HG02623 (cell line): Measurements from ENCODE around the gene HOXC5.
"Not testable (repeated sequence)": the region's sequence is repeated elsewhere in the genome, so short reads cannot be mapped to it uniquely, and the experiment has no call there.

ENCODE experiments used
- ATAC-seq: cut with Tn5 transposase; IDR thresholded peaks from one replicate; pipeline ENCODE4 v1.9.1; 2021; ENCODE audit warnings: moderate library complexity; ENCODE audit not compliant: unreplicated experiment

HOXC5 gene

DNA sequence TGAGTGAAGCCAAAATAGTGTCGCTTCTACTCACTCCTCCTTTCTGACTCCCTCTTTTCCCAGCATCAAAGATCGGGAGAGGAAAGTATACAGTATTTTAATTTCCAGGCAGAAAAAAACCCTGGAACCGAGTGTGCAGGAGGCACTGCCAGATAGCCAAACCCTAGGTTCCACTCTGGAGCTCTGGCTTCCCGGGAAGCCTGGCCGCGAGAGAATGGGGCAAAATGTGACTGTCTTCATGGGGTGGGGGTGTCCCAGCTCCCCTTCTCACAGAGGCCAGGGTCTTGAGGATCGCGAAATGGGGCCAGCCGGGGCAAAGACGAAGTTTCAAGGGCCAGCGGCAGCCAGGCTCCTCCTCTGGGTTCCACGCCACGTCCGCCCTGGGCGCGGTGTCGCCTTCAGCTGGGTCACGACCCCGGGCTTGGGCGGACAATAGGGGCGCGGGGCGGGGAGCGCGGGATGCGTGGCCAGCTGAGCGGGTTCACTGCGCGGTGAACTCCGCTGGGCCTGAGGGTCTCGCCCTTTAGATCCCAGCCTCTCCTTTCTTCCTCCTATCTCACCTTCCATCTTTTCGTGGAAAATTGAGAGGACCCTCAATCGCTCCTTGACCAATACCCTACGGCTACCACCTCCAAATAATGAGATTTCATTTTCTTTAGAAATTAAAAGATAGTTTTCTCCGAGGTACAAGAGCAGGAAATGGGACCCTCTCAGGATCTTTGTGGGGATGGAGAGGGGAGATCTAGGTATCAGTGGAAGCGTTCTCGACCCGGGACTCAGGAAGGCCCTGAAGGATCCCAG lies 27.5 kb downstream of the HOXC5 start:
- ATAC-seq, result no peak

DNA sequence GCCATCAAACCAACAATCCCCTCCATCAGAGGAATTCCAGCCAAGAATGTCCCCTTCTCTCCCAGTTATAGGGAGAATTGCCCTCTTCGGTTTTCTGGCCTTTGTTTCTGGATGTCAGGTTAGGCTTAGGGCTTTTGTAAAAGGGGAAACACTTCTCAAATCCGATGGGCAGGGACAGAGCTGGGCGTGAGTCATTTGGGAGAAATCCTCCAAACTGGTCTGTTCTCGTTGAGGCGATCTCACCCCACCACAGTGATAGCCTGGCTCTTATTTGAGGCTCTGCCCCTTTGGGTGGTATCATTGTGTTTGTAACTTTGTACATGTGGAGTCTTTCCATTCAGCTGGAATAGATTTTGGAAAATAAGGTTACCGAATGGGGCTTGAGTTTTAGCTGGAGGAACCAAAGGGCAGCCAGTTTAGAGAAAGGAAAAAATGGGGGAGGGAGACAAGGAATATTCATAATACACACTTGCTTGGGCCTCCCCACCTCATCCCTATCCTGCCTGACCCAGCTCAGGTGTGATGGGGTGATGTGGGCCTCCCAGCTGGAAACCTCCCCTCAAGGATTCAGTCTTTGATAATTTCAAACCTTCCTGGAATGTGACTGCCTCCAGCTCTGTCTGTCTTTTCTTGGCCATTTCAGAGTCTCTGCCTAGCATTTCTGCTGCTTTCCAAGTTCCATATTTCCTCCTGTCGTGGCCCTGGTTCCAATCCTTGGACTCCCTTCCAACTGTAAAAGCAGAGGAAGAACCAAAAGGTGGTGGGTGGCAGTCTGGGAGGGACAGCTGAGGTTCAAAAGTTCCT lies 28.3 kb downstream of the HOXC5 start:
- ATAC-seq, result no peak

DNA sequence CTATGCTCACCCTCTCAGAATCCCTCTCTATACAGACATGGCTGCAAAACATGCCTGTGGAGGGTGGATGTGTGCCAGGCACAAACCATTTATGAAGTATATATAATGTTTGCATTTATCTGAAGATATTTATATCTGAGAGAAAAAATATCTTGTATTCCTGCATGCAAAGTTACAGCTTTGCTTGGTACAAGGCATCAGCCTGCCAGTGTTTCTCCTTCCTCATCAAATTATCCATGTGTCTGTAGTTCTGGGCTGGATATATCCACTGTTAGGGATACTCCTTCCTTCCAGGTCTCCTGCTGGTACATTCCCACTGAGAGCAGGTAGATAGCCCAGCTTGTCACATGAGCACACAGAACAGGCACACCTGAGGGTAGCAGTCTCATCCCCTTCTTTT lies 32.8 kb downstream of the HOXC5 start:
- ATAC-seq, result no peak

DNA sequence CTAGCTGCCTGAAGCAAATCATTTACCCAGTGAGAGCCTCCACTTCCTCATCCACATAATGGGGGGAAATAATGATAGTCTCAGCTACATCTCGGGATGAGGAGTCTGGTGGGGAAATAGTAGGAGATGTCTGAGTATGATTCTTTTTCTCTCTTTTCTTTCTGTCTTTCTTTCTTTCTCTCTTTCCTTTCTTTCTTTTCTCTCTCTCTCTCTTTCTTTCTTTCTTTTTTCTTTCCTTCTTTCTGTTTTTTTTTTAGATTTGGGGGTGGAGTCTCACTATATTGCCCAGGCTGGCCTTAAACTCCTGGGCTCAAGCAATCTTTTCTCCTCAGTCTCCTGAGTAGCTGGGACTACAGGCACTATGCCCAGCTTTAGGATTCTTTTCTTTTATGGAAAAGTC lies 33.6 kb downstream of the HOXC5 start:
- no peak for ATAC-seq

DNA sequence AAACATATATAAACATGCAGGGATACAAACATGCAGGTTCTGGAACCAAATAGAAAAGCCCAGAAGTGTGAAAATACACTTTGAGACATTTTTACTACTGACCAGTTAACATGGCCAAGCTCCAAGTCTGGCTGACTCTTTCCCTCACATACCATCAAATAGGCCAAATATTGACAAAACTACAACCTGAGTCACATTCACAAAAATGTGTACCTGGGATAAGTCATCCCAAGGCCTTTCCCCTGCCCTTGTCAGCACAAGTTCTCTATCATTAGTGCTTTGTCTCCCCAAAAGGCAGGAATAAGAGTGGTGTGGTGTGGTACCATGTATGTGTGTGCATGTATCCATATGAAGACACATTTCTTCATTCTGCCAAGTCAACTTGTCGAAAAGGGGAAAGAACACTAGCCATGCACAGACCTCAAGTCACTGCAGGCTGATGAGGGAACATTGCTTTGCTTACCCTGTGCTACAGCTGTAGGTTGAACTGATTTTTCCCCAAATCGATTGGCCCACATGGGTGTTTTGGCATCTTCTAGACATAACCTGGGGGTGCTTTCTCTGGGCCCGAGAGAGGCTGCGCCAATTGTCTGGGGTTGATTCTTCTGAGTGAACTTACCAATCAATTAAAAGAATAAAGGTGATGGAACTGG lies 35.7 kb downstream of the HOXC5 start:
- ATAC-seq, result no peak

DNA sequence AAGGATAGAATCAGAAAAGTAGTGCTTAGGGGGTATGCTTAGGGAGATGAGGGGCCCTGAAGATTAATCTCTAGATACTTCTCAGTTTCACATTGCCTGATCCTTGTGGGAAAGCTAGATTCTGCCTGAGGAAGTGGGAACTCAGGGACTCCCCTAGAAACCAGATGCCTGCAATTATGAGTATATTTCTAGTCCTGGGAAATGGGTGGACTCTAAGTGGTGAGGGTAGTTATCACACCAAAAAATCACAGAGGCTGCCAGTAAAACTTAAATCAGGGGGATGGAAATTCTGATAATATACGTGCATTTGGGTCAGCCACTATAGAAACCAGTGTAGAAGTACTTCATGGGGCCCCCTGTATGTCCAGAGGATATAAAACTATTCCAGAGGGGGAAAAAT lies 39.1 kb downstream of the HOXC5 start:
- no peak for ATAC-seq

DNA sequence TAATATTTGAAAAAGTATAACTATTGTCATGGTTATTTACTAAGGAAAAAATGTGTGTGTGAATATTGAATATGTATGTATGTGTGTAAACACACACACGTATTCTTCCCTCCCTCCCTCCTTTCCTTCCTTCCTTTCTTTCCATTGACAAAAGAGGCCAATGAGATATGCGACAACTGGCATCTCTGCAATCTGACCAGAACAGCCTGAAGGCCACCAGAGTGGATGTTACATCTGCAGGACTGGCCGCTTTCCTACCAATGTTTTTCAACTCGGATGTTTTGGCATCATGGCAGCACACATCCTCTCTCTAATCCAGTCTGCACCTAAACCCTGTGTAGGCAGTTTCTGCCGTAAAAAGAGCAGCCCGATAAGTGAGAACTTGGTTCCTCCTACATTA lies 41.5 kb downstream of the HOXC5 start:
- ATAC-seq, result no peak

DNA sequence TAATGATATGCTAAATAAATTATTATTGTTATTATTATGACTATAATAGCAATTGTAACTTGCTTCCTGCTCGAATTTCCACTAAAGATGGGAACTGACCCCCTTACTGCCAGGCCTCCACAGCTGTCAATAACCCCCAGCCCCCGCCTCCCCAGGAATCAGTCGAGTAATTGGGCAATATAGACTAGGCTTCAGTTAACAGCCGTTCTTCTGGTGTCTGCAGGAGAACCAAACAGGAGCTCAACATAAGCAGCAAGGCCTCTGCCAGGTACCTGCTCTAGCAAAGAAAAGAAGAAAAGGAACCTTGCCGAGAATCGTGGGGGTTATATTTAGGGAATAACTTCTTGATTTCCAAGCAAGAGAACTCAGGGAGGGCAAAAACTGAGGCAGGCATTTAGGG lies 42.6 kb downstream of the HOXC5 start:
- ATAC-seq, result no peak

DNA sequence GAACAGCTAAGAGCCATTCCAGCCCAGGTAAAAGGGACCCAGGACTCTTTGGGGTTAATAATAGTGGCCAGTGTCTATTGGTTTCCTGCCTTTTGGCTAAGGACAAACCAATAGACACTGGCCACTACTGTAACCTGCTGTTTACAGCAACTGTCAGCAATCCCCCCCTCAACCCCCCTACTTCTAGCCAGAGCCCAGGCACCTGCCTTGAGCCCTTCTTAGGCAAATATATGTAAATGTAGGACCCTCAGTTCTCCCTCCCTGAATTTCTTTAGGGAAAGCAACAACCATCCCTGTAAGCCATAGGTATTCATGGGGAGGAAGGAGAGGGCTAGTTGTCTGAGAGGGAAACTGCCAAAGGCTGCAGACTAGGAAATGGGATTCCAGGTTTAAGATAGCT lies 43.1 kb downstream of the HOXC5 start:
- ATAC-seq, result no peak

DNA sequence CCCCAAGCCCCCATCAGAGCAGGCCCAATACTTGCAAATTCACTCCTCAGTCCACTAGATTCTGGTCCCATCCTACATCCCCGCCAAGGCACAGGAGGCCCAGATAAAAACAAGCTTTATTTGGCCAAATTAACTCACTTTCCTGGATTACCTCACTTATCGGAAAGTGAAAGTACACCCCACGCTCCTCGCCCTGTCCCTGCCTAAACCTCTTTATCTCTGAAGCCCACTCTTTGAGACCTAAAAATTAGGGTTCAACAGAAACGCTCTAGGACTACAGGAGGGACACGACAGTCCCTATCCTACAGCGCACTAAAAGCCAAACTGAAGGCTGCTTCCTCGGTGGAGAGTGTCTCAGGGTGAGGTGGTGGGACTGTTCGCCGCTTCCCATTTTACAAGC lies 45.0 kb downstream of the HOXC5 start:
- ATAC-seq, result not testable (repeated sequence)

DNA sequence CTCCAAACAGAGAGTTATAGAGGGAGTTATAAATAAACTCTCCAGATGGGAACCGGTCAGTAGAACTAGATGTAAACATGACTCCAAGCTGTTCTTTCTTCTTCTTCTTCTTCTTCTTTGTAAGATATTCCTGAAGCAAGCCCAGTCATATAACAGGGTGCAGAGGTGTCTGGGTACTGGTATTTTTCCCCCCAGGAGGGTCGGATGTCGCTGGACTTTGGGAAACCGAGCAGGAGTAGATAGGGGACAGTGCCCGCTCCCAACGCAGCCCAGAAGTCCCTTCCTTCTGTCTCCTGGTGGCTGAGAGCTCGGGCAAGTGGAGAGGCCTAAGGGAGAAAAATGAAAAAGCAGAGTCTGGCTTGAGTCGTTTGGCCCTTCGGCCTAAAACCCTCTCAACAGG lies 46.3 kb downstream of the HOXC5 start:
- not testable (repeated sequence) for ATAC-seq

DNA sequence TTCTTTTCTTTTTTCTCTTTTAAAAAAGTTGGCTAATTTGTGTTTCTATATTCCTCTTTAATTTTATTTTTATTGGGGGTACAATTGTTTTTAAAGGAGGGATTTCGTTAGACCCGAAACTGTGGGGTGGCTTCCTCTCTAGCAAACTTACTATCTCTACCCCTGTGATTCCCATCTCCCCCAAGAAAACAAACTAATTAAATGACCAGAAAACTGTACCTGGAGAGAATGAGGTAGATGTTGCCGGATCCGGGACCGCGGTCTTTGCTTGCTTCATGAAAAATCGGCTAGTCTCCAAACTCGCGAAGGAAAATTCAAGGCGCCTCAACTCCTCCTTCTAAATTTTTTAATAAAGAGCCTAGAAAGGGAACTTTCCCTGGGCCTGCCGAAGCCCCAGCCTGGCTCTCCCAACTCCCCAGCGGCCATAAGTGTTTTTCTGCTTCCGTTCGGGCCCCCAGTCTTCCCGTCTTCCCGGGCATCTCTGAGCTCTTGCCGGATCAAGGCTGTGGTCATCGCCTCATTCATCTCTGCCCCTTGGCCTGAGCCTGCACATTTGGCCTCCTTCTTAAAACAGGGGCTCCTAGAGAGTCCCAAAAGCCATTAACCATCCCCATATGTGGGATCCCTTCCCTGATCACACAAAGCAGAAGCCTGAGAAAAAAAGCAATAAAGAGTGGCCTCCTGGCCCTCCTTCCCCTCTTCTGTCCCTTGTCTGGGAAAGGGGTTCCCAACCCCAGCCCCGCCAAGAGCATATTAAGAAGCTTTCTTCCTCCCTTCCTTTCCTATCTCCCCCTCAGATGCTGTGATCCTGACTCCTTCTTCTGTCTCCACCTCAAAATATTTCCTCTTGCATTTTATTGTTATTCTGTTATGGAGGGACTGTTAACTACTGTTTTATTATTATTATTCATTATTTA lies 47.4 kb downstream of the HOXC5 start:
- ATAC-seq, result not testable (repeated sequence)

DNA sequence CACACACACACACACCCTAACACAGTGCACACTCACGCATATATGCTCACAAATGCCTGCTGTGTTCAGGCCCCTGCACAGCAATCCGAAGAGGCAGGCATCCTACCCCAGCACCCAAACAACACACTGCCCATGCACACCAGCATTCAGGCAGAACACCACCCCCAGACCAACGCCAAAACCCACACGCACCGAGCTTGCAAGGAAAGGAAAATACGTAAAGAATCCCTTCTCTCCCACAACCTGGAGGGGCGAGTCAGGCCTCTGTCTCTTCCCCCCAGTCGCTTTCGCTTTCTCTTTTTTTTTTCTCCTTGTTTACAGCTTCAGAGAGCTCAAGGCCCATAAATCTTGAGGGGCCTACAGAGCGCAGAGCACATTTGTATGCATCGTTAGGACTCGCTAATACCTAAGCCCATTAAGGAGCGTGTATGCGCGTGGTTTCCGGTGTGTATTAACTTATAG lies 48.2 kb downstream of the HOXC5 start:
- not testable (repeated sequence) for ATAC-seq

DNA sequence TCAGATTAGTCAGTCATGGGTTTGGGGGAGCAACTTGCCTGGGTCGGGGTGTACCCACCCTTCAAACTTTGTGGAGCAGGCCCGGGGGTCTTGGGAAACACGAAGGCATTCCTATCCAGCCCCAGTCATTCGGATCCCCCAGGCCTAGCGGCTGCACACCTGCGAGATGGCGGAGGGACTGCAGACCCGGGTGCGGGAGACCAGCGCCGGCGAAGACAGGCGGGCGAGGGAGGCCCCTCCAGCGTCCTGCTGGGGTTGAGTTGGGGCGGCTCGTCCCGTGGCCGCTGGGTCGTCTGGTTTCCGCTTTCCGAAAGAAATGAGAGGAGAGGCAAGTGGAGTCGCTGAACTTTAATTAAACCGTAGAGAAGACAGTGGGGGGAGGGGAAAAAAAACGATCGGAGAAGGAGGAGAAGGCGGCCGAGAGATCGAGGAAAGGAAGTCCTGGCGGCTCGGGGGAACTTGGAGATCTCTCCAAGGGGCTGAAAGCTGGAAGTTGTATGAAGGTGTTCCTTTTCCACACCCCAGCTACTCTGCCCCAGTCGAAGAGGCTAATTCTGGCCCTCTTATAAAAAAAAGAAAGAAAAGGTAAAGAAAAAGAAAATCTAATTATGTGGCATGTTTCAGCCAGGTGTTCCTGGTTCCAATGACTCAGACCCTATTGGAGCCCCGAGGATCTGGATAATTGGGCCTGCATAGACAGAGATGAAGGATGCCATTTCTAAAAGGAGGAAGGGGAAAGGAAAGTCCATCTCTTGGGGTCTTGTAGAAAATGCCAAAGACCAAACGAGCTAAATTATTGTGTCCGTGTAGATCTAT lies 48.9 kb downstream of the HOXC5 start:
- not testable (repeated sequence) for ATAC-seq

DNA sequence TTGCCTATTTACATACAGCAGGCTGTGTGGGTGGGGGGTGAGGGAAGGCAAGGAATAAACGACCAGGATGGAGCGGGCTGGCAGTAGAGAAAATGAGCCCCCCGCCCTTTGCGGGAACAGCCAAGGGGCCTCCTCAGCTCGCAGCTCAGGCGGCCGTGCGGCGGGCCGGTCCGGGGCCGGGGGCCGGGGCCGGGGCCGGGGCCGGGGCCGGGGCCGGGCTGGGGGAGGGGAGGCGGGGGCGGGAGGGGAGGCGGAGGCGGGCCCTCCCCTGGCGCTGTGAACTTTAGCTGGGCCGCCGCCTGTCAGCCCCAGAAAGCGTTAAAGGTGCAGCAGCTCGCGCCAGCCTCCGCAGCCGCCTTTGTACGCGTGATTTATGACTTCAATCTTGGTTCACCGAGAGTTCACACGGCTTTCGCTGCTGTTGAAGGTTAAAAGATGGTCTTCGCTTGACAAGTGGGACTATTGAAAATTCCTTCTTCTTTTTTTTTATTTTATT lies 49.6 kb downstream of the HOXC5 start:
- ATAC-seq, result no peak
